HG03025 (cell line): ENCODE results near the gene PHTF2.
"Not testable (repeated sequence)": the region's sequence is repeated elsewhere in the genome, so short reads cannot be mapped to it uniquely, and the experiment has no call there.

Experiments used
- ATAC-seq: cut with Tn5 transposase; IDR thresholded peaks from one replicate; pipeline ENCODE4 v1.9.1; 2021; ENCODE audit warnings: mild to moderate bottlenecking, moderate library complexity; ENCODE audit not compliant: unreplicated experiment, low FRiP score

The PHTF2 gene

DNA sequence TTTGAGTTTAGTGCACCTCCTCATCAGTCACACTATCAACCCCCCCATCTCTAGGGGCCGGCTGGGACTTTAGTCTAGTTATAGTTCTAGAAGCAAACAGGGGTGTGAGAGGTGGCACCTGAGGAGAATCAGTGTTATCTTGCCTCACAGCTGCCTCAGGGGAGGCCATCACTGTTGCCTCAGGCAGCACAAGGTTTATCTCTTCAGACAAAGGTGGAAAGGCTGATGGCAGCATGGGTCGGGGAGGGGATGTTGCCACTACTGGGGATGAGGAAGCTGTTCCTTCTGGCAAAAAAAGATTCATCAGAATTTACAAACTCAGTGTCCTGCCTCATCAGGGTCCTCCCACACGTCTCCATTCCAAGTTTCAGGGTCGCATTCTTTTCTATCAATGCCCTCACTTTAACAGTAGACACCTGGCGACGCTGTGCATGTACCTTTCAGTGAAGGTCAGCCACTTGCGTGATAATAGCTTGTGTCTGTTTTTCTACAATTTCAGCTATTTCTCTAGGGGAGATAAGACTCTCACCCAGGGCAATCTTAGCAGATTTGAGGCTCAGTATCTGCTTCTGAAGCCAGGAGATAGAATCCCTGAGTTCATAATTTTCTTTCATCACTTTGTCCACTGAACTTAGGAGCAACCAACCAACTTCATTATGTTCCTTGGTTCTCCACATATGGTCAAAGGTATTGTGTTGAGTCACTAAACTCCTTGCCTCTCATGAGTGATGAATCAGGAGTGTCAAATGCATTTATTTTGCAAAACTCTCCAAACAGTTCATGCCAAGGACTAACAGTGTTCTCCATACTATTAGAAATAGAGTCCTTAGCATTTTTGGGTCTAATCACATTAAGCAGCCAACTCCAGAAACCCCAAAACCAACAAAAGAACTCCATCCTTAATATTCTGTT lies 75.1 kb downstream of the PHTF2 start:
- not testable (repeated sequence) for ATAC-seq

DNA sequence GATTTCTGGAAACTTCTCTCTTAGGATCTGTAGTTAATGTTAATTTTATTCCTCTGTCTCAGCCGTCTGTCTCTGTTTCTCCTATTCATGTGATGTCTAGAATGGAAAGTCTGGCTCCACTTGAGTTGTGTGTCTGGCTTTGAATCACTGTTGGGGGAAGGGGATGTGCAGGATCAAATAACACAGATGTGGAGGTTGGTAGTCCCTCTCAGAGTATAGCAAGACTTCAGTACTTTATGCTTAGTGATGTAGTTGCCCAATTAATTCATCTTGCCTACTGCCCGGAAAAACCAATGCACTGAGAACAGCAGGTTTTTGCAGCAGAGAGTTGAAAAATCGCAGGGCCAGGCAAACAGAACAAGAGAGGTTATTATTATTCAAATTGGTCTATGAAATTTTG lies 79.2 kb downstream of the PHTF2 start:
- ATAC-seq: no peak

DNA sequence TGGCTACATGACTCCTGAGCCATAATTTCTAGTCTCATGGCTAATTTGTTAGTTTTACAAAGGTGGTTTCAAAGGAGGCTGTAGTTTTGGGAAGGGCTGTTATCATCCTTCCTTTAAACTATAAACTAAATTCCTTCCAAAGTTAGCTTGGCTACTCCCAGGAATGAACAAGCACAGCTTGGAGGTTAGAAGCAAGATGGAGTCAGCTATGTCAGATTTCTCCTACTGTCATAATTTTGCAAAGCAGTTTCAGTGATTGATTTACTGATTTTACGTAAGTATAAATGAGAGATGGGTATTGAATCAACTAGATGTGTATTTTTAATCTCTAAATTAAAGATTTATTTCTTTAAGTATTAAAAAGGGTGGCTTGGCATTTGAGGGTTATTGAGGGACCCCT lies 79.9 kb downstream of the PHTF2 start:
- no peak for ATAC-seq

DNA sequence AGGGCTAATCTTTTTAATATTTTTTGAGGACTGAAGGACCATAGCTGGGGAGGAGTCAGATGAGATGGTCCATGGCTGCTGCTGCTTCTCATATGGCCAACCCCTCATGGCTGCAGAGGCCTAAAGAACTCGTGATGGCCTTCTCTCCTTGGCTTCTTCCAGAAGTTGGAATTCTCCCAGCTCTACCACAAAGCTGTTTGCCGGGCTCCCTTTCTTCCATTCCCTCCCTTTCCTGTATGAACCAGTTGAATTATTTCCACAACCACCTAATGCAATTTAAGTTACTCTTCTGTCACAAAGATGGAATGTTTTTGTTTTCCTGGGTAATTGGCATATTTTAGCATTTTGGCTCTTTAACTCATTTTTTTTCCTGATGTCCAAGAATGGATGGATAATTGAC lies 80.7 kb downstream of the PHTF2 start:
- ATAC-seq: no peak

DNA sequence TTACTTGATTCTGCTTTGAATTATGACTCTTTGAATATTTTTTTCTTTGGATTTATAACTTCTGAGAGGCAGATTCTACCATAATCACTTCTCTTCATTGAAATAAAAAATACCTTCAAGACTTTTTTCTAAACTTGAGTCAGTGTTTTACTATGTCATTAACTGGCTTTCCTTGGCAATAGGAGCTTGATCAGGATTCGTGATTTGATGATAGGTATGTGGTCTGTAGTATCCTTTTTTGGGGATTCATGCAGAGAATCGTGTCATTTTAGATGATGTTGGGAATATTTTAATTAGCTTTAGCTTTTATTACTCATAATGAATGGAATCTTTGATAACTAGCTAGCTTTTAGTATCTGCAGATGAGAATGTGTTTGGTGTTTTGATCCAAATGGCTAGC lies 83.3 kb downstream of the PHTF2 start:
- ATAC-seq: no peak

DNA sequence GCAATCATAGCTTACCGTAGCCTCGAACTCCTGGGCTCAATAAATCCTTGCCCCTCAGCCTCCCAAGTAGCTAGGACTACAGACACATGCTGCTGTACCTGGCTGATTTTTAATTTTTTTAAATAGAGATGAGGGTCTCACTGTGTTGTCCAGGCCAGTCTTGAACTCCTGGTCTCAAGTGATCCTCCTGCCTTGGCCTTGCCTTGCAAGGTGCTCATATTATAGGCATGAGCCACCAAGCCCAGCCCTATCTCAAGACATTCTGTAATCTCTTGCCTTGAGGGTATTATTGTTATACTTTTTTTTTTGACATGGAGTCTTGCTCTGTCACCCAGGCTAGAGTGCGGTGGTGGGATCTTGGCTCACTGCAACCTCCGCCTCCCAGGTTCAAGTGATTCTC lies 86.6 kb downstream of the PHTF2 start:
- ATAC-seq: no peak

DNA sequence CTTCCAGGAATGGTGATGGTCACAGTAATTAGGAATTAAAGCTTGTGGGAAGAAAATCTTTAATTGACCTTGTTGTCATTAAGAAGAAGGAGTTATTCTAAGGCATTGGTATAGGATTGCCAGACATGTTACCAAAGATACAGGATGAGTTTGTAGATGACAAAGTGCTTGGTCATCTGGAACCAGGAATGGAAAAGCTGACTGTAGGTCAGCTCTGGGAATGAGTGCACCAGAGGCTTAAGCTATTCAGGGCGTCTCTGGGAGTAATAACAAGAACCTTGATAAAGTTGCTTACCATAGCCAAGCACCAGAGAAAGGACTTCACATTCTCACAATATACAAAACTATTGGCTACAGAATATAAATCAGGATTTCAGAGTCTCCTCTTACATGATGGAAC lies 89.0 kb downstream of the PHTF2 start:
- no peak for ATAC-seq

DNA sequence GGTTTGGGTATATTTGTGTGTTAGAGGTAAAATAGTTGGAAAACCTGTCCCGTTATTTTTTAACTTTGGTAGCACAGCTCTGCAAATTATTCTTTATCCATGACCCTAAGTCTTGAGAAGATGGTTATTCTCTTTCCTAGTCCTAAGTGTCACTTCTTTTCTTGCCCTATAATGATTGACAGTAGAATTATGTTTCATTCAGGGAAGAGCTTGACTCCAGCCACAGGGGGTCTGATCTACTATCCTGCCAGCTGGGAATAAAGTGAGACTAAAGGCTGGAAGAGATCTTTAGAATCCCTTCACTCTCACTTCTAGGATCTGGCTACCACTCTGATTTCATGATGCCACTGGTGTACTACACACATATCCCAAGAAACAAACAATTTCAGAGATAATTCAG lies 90.4 kb downstream of the PHTF2 start:
- no peak for ATAC-seq

DNA sequence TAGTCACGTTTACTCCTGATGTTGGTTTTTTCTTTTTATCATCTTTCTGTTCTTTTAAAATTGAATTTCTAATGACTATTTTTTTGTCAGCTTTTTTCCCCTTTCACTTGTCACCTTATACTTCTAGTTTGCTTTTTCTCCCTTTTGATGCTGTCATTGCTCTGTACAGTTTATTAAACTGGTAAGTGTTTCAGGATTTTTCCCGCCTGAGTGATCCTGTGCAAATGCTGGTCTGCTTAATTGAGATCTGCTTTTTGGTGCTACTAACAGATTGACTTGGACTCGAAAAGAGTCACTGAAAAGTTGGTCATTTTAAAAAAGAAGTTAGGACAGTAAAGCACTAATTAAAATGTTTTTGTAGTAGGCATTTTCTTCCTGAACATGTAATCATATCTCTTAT lies 95.2 kb downstream of the PHTF2 start:
- no peak for ATAC-seq

DNA sequence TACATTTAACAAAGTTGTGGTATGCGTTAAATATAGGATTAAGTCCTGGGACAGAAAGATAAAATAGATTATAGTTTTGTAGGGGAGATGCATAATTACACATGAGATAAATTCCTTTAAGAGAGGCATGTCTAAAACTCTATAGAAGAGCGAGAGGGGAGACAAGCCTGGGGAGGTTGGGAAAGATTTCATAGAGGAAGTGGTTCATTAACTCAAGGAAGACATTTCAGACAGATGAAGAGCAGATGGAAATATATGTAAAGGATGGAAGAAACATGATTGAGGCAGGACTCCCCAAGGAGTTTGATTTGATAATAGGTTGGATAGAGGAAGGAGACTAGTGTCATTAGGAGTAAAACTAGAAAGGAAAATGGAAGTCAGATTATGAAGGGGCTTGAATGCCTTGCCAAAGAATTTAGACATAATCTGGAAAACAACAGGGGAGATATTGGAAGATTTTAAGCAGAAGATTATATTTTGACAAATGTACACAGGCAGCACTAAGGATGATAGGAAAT lies 96.1 kb downstream of the PHTF2 start:
- no peak for ATAC-seq

DNA sequence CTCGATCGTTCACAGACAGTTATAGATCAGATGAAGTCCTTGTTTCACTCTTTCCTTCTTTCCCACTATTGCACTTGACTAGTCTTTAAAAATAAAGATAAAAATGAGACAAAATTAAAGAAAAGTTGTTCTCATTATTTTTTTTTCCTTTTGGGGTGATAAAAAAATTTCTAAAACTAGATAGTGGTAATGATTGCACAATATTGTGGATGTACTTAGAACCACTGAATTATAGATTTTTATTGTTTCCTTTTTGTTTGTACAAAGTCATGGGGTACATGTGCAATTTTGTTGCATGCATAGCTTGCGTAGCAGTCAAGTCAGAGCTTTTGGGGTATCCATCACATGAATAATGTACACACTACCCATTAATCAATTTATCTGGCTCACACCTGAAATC lies 97.3 kb downstream of the PHTF2 start:
- ATAC-seq: no peak

DNA sequence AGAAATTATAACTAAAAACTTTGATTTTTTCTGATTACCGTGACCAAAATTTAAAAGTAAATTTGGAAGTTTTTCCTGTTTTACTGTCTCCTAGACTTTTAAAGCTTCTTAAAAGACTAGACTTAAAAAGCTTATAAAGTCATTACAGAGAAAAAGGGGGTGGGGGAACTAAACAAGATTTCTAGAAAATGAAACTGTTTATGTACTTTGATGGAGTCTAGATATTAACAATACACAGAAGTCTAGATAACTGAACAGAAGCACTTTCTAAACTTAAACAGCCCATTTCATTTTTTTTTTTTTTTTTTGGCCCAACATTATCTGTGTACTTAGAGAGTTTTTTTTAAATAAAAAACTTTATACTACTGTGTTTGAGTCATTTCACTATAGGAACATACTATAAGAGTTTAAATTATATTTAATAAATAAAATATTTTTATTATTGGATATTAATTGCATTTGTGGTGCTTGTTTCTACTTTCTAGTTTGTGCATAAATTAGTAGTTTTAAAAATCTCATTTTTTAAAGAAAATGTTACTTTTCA lies 98.5 kb downstream of the PHTF2 start:
- ATAC-seq: no peak

DNA sequence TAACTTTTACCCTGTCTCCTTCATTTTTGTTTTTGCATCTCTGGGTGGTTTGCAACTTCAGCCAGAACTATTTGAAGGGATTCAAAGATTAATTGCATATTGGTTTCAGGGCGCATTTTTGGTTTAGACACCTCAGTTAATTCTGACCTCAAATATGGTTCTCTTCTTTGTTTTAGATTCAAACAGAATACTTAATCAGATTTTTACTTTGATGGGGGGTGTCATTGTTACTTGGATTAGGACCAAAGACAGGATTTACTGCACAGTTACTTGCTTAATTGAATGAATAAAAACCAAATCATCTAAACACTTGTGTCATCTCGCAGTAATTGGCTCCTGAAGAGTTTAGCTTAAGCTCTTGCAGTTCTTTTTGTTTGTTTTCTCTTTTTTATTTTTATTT lies 100.9 kb downstream of the PHTF2 start:
- ATAC-seq: no peak

DNA sequence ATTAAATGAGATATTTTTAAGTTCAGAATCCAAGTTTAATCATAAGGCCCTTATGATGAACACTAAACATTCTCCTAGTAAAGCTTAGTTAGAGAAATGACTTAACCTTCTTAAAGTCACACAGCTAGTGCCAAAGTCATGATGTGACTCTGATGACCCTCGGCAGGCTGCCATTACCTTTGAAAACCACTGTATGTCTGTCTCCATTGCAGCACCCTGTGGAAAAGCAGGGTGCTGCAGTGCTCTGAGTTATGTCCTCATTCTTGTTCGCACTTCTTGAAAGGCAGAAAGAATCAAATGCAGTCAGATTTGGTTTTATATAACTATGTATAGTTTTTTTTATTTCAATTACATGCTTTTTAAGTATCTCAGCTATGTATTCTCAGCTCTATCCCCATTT lies 105.0 kb downstream of the PHTF2 start:
- no peak for ATAC-seq

DNA sequence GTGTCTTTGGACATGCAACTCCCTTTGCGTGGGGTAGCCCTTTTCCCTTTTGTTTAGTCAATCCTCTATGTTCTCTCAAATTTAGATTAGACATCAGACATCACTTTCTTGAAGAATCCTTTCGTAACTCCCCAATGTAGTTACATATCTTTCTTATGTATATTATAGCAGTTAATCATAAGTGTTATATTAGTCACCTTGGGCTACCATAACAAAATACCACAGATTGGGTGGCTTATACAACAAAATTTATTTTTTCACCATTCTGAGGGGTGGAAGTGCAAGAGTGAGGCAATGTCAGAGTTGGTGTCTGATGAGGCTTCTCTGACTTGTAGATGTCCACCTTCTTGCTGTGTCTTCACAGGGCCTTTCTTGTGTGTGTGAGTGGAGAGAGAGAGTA lies 105.7 kb downstream of the PHTF2 start:
- ATAC-seq: no peak

DNA sequence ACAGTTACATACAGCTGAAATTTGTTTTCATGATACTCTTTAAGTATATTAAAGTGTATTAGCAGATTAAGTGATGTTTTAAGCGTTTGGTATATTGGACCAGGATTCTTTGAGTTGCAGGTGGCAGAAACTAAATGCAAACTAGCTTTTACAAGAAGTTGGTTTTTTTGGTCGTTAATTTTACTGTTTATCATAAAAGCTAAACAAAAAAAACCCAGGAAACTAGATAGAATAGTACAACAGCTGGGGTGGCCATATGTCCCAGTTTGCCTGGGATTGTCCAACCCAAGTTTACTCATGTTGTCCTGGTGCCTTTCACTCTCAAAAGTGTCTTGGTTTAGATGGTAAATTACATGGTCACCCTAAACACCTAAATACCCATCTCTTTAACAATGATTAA lies 108.7 kb downstream of the PHTF2 start:
- ATAC-seq: no peak

DNA sequence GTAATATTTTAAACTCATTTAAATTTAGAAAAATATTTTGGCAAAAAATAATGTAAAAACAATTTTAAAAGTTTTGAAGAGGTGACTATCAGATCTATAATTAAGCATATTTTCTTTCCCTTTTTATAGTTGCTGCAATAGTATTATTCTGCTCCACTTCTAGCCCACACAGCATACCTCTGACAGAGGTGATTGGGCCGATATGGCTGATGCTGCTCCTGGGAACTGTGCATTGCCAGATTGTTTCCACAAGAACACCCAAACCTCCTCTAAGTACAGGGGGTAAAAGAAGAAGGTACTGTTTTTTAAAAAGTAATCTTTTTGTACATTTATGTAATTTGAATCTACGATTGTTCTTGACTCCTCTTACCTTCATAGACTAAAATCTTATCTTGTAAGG lies 110.1 kb downstream of the PHTF2 start:
- no peak for ATAC-seq

DNA sequence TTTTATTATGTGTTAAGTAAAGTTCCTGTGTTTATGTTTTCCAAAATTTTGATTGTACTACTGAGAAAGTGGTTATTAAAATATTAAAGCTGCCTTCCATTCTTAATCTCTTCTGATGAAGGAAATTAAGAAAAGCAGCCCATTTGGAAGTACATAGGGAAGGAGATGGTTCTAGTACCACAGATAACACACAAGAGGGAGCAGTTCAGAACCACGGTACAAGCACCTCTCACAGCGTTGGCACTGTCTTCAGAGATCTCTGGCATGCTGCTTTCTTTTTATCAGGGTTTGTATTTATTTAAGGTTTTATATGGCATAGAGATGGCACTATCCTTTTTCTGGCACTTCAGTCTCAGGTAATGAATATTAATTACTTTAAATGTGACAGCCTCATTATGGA lies 111.6 kb downstream of the PHTF2 start:
- no peak for ATAC-seq

DNA sequence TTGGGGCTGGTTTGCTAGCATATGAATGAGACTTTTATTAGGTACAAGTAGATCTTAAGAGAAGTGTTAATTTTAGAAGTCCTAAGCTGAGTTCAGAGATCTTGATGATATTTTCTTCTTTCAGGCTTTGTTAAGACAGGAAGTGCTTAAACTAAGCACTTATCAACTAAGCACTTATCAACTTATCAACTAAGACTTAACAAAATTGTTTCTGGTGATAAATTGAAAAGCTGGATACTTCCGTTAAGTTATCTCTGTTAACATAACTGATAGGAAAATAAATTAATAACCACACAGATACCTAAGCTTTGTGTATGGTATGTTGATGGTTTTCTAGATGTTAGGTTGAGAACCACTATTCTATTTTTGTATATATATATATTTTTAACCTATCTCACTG lies 113.7 kb downstream of the PHTF2 start:
- ATAC-seq: no peak

DNA sequence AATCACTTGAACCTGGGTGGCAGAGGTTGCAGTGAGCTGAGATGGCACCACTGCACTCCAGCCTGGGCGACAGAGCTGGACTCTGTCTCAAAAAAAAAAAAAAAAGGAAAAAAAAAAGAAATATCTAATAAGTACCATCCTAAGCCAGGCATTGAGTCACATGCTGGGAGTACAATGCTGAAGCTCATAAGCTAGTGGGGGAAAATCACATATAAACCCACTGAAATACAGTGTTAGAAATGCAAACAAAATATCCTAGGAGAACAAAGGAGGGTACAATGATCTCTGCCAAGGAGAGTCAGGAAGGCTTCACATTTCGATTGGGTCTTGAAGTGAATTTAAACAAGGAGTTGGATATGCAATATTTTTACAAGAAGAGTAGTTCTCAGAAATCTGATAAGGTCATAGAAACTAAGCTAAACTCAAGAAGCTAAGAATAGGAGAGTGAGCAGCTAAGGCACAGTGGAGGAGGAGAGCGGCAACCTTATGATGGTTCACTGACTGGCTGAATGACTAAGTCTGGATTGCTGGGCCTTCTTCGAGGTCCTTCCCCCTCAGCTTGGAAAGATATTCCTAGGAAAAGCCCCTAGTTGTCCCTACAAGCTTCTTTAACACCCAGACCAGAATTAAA lies 115.5 kb downstream of the PHTF2 start:
- ATAC-seq: no peak

DNA sequence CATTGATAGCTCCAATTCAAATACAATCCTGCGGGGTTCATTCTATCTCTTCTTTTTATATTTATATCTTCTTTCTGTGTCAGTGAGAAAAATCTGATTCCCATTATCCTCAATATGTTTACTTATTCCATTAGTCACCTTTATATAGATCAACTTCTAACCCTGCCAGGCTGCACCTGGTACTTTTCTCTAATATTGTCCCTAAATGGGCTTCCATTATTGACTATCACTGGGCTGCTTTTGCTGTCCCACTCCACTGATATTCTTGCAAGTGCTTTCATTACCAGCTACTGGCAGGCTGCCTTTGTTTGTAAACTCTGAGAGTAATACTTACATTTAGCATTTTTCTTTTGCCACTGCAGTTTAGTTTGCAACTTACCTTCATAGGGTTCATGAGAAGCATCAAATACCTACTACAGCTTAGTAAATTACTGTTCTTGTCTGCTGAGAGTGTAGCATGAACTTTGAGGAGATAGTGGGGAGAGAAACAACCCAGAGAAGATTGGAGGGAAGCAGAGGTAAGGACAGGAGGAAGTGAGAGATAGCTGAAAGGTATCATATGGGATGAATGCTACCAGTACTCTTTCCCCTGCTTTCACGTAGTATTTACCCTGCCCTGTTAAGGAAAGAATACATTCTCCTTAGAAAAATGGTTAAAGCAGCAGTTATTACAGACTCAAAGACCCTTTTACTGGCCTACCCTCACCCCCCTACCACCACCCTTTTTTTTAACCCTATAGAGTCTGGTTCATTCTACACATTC lies 119.1 kb downstream of the PHTF2 start:
- no peak for ATAC-seq
